GM21528 (cell line): ENCODE data around the gene TBX1.

Experiments used
- ATAC-seq: cut with Tn5 transposase; IDR thresholded peaks from one replicate; pipeline ENCODE4 v1.9.1; 2021; ENCODE audit warnings: mild to moderate bottlenecking, moderate library complexity; ENCODE audit not compliant: unreplicated experiment, low FRiP score

The TBX1 gene

GRCh38 chr22:19737846-19738663 lies 22.5 kb upstream of the TBX1 start:
- no peak for ATAC-seq

DNA sequence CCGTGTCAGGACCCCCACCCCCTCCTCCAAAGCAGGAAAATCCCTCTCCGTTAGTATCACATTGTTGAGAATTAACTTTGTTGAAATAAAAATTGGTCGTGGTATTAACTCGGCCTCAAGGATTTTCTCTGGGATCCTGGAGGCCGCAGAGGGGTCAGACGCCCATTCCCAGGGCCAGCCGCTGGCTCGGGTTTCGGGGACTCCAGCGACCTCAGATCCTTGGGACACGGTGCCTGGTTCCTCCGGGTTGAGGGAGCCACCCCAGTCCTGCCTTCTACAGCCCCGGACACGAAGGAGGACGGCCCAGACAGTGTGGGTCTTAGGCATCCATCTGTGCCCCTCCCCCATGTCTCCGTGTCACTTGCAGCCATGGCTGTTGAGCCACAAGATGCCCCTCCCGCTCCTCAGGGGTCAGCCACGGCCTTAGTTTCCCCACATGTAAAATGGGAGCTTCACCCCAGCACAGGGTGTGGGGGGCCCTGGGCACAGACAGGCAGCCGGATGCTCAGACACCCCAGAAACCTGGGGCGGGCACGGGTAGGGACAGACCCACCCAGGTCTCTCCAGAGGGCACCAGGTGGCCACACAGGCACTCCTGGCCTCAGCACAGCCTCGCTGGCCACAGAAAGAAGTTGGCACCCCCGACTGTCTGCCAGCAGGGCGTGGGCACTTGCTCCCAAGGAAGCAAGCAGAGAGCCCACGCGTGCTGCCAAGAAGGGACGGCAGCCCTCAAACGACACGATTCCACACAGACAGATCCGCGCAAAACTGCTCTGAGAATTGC lies 21.7 kb upstream of the TBX1 start:
- no peak for ATAC-seq

DNA sequence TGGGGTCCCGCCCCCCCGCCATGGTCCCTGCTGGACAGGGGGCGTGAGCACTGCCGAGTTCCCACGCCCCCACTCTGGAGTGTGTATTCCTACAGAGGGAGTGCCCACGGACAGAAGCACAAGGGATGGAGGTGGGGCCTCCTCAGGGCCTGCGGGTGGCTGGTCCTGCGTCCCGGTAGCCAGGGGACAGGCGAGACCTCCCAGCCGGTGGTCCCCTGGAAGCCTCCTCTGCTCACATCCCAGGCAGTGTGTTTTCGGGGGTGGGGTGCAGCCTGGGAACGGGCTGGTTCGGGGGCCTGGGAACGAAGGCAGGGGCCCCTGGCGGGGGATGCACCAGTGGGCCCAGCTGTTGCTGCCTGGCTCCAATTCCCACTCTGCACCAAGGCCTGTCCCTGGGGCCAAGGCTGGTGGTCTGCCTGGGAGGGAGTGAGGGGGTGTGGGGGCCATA lies 21.1 kb upstream of the TBX1 start:
- no peak for ATAC-seq

DNA sequence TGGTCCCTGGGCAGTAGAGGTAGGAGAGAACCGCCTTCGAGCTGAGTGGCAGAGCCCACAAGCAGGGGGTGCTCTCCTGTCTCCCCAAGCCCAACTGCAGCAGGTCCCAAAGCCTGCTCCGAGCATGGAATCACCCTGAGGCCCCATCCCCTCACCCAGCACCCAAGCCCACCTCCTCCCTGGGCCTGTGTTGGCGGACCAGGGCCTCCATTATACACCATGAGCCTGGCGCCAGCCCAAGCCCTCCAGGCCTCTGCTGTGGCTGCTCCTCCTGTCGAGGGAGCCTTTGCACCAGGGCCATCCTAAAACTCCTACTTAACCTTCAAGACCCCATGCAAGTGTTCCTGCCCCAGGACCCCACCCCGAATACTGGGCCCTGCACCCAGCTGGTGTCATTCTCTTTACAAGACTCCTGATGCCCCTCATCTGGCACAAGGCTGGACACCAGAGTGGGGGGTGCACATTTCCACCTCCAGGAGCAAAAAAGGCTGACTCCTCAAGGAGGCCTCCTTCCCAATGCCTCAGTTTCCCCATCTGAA lies 20.6 kb upstream of the TBX1 start:
- no peak for ATAC-seq

DNA sequence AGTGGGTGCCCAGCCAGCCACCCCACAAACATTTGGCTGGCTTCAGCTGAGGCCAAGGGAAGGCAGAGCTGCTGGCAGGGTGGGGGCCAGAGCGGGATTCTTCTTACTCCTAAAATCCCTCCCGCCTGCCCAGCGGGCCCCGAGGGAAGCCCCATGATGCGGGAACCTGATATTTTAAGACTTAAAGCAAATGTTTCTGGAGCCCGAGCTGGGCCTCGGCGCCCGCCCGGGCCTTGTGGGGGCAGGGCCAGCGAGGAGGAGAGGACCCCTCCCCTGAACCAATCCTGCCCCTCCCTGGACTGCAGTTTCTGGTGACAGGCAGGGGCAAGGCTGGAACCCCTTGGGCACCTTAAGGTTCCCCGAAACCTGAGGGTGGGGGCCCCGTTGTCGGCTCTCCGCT lies 20.0 kb upstream of the TBX1 start:
- ATAC-seq: no peak

GRCh38 chr22:19741053-19741452 lies 19.5 kb upstream of the TBX1 start:
- ATAC-seq: no peak

GRCh38 chr22:19742160-19743066 lies 18.2 kb upstream of the TBX1 start:
- ATAC-seq: no peak

- ATAC-seq: no peak
These were observed 17.5 kb upstream of the TBX1 start for GRCh38 chr22:19743081-19743480.

DNA sequence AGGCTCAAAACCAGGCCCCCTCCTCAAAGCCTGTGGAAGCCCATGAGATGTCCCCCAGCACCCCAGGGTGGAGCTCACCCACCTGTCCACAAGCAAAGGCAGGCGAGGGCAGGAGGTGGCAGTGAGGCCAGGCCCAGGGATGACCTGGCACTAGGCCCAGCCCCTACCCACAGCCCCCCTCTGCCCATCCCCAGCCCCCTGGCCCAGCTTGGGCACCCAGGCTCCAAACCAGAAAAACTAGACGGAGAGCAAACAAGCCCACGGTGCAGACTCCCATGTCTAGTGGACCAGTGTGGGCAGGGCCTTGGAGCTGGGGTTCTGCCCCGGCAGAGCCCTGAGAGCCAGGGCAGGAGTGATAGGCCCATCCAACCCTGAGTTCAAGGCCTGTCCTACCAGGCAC lies 16.9 kb upstream of the TBX1 start:
- ATAC-seq: no peak

DNA sequence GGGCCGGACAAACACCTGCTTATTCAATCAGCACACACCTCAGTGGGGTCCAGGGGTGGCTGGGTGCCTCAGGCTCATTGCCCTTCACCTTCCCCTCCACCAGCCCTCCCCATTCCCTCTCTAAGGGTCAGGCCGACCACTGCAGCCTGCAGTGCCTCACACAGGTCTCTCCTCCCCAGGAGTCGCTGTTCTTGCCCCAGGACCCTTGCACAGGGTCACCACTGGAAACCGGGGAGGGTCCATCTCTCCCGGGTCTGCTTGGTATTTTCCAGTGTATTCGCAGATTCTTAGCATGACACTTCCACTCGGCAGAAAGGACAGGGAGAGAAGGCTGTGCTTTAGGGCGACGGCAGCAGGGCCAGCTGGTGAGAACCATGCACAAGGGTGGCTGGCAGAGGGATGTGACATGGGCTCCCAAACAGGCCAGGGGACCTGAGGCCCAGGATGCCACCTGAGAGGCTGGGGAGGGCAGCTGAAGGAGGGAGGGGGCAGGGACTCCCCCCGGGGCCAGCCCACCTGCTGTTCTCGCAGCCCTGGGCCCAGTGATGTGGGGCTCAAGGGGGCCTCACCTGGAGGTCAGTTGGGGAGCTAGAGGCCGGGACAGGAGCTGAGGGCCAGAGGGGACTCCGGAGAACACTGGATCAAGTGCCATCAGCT lies 16.1 kb upstream of the TBX1 start:
- no peak for ATAC-seq

- no peak for ATAC-seq
These were observed 15.2 kb upstream of the TBX1 start for GRCh38 chr22:19745155-19746101.

DNA sequence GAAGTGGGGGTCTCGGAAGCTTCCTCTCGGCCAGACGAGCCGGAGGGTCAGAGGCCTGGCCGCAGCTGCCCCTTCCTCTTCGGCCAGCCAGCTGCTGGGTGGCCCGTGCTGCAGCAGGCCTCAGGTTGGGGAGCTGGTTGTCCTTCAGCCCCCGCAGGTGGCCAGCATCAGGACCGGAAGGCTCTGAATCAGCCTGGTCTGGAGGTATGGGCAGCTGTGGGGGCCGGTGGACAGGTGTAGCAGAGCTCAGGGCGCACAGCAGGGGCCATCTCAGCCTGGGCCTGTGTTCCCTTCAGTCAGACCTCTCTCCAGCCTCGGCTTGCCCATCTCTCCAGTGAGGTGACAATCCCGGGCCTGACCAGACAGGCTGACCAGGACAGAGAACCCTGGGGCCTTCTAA lies 13.9 kb upstream of the TBX1 start:
- ATAC-seq: no peak

GRCh38 chr22:19747551-19747950 lies 13.0 kb upstream of the TBX1 start:
- ATAC-seq: no peak

DNA sequence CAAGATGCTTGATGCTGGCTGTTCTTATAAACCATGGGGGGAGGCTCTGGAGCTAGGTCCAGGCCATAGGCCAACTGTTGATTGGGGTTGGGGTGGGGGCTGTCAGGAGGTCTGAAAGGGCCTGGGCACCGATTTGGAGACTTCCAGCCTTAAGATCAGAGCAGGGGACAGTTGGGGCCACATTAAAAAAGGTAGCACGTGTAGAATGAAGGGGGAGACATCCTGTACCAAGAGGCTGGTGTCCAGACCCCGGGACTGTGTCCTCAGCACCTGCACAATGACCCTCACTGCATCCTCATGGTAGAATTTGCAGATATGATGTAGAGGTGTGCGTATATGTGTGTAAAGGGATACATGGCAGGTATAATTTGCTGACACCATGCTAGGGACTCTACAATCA lies 12.4 kb upstream of the TBX1 start:
- ATAC-seq: no peak

DNA sequence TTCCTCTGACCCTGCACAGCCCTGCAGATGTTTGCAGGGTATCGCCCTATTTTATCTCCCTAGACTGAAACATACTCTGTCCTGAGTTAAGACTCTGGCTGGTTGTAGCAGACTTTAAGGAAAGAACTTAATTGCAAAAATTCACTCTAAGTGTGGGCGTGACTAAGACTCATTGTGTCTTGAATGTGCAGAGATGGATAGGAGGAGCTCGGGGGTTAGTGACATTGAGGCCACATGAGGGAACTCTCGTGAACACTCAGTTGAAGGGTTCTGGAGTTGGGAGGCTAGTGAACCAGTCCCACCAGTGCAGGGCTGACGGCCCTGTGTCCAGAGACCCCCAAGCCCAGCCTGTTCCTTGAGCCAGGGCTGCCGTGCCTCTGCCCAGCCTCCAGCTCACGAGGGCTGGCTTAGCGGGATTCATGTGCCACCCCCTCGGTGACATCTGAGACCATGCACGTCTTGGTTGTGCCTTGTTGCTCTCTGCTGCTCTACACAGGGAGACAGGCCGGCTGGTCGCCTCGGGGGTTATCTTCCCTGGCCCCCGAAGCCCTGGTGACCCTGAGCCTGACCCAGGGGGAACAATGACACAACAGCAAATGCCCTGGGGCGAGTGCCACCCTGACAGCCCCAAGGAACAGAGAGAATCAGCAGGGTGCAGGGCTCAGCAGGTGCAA lies 11.4 kb upstream of the TBX1 start:
- no peak for ATAC-seq

- no peak for ATAC-seq
These were observed 10.7 kb upstream of the TBX1 start for GRCh38 chr22:19749876-19750275.

- ATAC-seq: no peak
These were observed 9.8 kb upstream of the TBX1 start for GRCh38 chr22:19750507-19751490.
